ENCODE results near the gene NEURL4.

NEURL4 gene

GRCh38 chr17:7292194-7292593 is 36.9 kb downstream of the NEURL4 start:
- TF ChIP-seq, protein P1, sequence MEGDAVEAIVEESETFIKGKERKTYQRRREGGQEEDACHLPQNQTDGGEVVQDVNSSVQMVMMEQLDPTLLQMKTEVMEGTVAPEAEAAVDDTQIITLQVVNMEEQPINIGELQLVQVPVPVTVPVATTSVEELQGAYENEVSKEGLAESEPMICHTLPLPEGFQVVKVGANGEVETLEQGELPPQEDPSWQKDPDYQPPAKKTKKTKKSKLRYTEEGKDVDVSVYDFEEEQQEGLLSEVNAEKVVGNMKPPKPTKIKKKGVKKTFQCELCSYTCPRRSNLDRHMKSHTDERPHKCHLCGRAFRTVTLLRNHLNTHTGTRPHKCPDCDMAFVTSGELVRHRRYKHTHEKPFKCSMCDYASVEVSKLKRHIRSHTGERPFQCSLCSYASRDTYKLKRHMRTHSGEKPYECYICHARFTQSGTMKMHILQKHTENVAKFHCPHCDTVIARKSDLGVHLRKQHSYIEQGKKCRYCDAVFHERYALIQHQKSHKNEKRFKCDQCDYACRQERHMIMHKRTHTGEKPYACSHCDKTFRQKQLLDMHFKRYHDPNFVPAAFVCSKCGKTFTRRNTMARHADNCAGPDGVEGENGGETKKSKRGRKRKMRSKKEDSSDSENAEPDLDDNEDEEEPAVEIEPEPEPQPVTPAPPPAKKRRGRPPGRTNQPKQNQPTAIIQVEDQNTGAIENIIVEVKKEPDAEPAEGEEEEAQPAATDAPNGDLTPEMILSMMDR (IDR thresholded peaks at IDR 0.05; ENCODE audit: low read depth, low read length): no peak
- no peak for DNase-seq (ENCODE audit: extremely low read depth, low read depth)

DNA sequence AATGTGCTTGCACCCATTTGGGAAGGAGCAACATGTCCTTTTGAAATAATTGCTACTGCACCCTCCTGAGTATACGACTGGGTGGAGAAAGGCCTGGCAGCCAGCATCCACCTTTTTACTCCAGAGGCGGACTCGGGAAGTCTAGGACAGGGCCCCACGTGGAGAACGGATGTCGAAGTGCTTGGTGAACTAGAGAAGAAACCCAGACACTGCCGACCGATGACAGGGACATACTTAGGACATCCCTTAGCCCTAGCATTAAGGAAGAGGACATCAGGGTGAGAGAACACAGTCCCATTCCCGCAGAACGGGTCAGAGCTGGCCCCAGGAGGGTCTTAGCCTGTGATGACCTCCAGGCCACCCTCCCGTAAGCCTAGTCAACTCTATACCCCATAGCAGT is 38.5 kb downstream of the NEURL4 start:
- DNase-seq (ENCODE audit: extremely low read depth, low read depth): no peak

DNA sequence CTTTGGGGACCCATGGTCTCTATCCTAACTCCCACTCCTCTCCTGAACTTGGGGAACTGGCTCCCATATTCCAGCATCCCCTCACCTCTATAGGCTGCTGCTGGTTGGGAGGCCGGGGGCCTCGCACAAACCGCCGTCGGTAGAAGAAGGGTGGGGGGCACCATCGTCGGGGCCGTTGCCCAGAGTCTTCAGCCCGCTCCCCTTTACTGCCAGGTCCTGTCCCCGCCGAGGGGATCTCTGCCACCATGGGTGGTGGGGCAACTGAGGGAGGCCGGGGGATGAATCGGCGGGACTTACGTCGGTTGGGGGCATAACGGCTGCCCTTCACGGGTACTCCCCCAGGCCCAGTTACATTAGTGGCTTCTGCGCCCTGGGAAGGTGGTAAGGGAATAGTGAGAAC is 39.0 kb downstream of the NEURL4 start:
- TF ChIP-seq, protein P1 (IDR thresholded peaks at IDR 0.05; ENCODE audit: low read depth, low read length): no peak
- DNase-seq (ENCODE audit: extremely low read depth, low read depth): no peak

More for the DNA sequence above, 38.5 kb downstream of the NEURL4 start:
- TF ChIP-seq, protein P1 (IDR thresholded peaks at IDR 0.05; ENCODE audit: low read depth, low read length): no peak

GRCh38 chr17:7289256-7290032 is 39.7 kb downstream of the NEURL4 start:
- TF ChIP-seq, protein P1 (IDR thresholded peaks at IDR 0.05; ENCODE audit: low read depth, low read length): no peak
- DNase-seq (ENCODE audit: extremely low read depth, low read depth): no peak

GRCh38 chr17:7285679-7286078 is 43.5 kb downstream of the NEURL4 start:
- TF ChIP-seq, protein P1 (IDR thresholded peaks at IDR 0.05; ENCODE audit: low read depth, low read length): no peak
- no peak for DNase-seq (ENCODE audit: extremely low read depth, low read depth)

GRCh38 chr17:7284911-7285310 is 44.2 kb downstream of the NEURL4 start:
- TF ChIP-seq, protein P1 (IDR thresholded peaks at IDR 0.05; ENCODE audit: low read depth, low read length): no peak
- DNase-seq (ENCODE audit: extremely low read depth, low read depth): no peak

DNA sequence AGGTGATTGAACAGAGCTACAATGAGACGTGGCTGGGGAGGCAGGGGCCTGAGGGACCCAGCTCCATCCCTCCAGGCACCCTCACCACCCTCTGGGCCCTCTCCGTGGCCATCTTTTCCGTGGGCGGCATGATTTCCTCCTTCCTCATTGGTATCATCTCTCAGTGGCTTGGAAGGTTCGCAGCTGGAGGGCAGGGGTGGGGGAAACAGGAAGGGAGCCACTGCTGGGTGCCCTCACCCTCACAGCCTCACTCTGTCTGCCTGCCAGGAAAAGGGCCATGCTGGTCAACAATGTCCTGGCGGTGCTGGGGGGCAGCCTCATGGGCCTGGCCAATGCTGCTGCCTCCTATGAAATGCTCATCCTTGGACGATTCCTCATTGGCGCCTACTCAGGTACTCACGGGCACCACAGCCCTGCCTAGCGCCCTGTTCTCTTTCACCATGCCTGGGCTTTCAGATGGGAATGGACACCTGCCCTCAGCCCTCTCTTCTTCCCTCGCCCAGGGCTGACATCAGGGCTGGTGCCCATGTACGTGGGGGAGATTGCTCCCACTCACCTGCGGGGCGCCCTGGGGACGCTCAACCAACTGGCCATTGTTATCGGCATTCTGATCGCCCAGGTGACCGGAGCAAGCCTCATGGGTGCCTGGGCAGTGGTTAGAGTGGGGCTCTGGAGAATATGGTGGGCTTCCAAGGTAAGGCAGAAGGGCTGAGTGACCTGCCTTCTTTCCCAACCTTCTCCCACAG is 45.5 kb downstream of the NEURL4 start:
- TF ChIP-seq, protein P1 (IDR thresholded peaks at IDR 0.05; ENCODE audit: low read depth, low read length): no peak
- DNase-seq (ENCODE audit: extremely low read depth, low read depth): no peak

All from AG09319 (cell line).